Brain pericyte (primary cell): ENCODE results near the gene RPL36AL.

Source experiments
- DNase-seq: peaks from one replicate; pipeline ENCODE4 v3.0.0-alpha.2; 2012; ENCODE audit warnings: low read depth, low spot score

Gene RPL36AL

DNA sequence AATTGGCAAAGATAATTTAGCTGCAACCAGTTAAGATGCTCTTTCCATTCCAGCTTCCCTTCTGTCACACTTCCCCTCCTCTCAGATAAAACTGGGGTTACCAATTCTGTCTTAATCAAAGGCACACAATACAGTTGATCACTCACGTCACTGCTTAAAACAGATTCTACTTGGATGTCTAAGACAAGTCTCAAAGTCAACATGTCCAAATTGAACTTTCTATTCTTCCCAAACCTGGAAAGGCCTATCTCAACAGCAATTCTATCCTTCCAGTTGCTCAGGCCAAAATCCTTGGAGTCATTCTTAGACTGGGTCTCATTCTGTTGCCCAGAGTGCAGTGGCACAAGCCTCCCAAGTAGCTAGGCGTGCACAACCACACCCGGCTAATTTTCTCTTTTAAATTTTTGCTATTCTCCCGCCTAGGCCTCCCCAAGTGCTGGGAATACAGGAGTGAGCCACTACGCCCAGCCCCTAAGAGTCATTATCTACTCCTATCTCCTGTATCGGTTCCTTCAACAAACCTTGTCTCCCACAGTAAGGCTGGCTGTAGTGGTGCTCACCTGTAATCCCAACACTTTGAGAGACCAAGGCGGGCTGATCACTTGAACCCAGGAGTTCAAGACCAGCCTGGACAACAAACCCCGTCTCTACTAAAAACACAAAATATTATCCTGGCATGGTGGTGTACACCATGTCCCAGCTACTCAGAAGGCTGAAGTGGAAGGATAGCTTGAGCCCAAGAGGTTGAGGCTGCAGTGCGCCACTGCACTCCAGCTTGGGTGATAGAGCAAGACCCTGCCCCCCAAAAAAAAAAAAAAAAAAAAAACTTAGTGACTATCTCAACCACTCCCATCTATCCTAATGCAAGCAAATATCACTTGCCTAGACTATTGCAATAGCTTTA, 39.0 kb downstream of the RPL36AL start:
- DNase-seq, result no peak

DNA sequence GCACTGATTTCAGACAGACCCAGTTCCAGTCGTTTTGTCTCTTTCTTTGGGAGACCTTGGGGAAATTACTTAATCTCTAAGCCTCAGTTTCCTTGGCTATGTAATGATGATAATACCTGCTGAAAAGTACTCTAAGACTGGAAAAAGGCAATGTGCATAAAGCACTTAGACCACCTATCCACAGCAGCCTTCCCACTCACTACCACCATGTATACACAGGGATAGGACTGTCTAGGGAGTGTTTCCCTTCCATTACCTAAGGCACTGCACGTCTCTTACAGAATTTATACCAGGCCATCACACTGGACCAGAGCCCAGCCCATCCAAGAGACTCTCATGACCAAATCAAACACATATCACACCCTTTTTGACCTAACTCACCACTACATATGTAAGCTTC, 40.6 kb downstream of the RPL36AL start:
- DNase-seq, result no peak

DNA sequence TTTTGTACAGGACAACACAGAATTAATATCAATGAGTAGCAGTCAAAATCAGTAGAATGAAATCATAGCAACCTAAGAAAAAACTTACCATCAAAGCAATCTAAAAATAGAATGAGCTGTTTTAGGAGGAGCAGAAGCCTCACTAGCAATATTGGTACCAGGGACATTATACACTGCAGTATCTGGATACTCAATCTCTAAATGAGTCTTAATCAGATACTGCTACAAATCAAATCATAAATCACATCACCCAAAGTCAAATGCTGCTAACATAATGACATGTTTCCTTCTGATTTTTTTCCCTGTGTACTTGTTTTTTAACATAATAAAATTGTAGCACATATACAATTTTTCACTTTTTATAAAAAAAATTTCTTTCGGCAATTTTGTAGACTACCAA, 42.3 kb downstream of the RPL36AL start:
- no peak for DNase-seq

DNA sequence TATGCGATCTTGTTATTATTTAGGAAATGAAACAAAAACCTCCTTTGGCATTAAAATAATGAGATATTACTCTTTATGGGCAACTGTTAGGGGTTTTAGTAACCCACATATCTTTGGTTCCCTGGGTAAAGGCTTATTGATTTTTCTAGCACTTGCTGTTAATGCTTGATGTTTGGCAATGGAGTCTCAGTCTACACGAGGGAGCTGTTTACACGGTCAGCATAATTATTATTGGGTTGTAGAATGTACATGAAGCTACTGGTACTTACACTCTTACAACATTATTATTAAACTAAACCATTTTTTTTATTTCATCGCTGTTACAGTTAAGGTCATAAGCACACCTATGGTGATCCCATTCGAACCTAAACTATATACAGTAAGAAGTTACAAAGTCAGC, 46.4 kb downstream of the RPL36AL start:
- no peak for DNase-seq

DNA sequence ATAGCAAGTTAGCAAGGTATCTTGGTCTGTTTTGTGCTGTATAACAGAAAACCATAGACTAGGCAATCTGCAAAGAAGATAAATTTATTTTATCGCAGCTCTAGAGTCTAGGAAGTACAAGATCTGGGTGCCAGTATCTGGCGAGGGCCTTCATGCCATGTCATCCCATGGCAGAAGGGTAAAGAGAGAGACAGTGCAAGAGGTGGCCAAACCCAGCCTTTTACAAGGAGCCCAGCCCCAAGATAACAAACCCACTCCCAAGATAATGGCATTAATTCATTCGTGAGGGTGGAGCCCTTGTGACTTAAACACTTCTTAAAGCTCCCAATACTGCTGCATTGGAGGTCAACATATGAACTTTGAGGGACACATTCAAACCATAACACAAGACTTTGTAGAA, 51.1 kb downstream of the RPL36AL start:
- no peak for DNase-seq
